GM23338 (cell line): ENCODE results near the gene ADGRL3. TPM values are rescaled to one million over a fixed set of nuclear protein-coding genes. Genes with fewer than 3 reads are reported as not detected.

Experiments used
- ATAC-seq: fragments of 200-7000 bp; cut with Tn5 transposase; 3 replicates; pipeline ENCODE4 v1.9.1; 2020
- DNase-seq: peaks from one replicate; pipeline ENCODE4 v3.0.0-alpha.2; 2015; ENCODE audit warnings: low spot score
- H2AFZ ChIP-seq: fragments of 200-600 bp; sonication (generic); 2 replicates; pipeline ENCODE4 v1.8.0; 2016; ENCODE audit warnings: antibody characterized with exemption, mild to moderate bottlenecking, moderate library complexity
- H3F3A ChIP-seq: fragments of 200-600 bp; sonication (generic); replicated peaks from 2 replicates; pipeline ENCODE4 v1.8.0; 2017; ENCODE audit warnings: antibody characterized with exemption, mixed run types, low read depth
- H3K27ac ChIP-seq: fragments of 200-600 bp; sonication (generic); 2 replicates; pipeline ENCODE4 v1.6.1; 2016; ENCODE audit warnings: low read depth
- H3K27me3 ChIP-seq: fragments of 200-600 bp; sonication (generic); 2 replicates; pipeline ENCODE4 v1.8.0; 2016; ENCODE audit warnings: mild to moderate bottlenecking, mixed run types, moderate library complexity; ENCODE audit not compliant: insufficient read depth
- H3K36me3 ChIP-seq: fragments of 200-600 bp; sonication (generic); 2 replicates; pipeline ENCODE4 v1.8.0; 2016; ENCODE audit warnings: mild to moderate bottlenecking; ENCODE audit not compliant: insufficient read depth
- H3K4me1 ChIP-seq: fragments of 200-600 bp; sonication (generic); 2 replicates; pipeline ENCODE4 v1.8.0; 2016; ENCODE audit warnings: mild to moderate bottlenecking, moderate library complexity; ENCODE audit not compliant: insufficient read depth
- H3K4me2 ChIP-seq: fragments of 200-600 bp; sonication (generic); 2 replicates; pipeline ENCODE4 v1.7.1; 2017; ENCODE audit warnings: mixed run types
- H3K4me3 ChIP-seq: fragments of 200-600 bp; sonication (generic); 2 replicates; pipeline ENCODE4 v1.6.1; 2016; ENCODE audit warnings: mixed run types
- H3K79me2 ChIP-seq: fragments of 200-600 bp; sonication (generic); replicated peaks from 2 replicates; pipeline ENCODE4 v1.8.0; 2017; ENCODE audit warnings: mild to moderate bottlenecking; ENCODE audit not compliant: insufficient read depth
- H3K9me2 ChIP-seq: fragments of 200-600 bp; sonication (generic); 2 replicates; pipeline ENCODE4 v1.8.0; 2017; ENCODE audit not compliant: insufficient read depth
- H4K20me1 ChIP-seq: fragments of 200-600 bp; sonication (generic); replicated peaks from 2 replicates; pipeline ENCODE4 v1.8.0; 2017; ENCODE audit warnings: mild to moderate bottlenecking; ENCODE audit not compliant: insufficient read depth
- H3K27ac Mint-ChIP-seq: 2 replicates; pipeline ENCODE4 v1.8.0; 2020; ENCODE audit warnings: inconsistent platforms, mild to moderate bottlenecking, moderate library complexity, mixed read lengths
- H3K27me3 Mint-ChIP-seq: 3 replicates; pipeline ENCODE4 v1.8.0; 2022; ENCODE audit warnings: low read depth, mild to moderate bottlenecking, moderate library complexity, mixed read lengths, inconsistent platforms; ENCODE audit not compliant: insufficient read depth, poor library complexity
- H3K36me3 Mint-ChIP-seq: 3 replicates; pipeline ENCODE4 v1.8.0; 2021; ENCODE audit warnings: low read depth, mild to moderate bottlenecking, inconsistent platforms, moderate library complexity, mixed read lengths
- H3K4me1 Mint-ChIP-seq: 3 replicates; pipeline ENCODE4 v1.8.0; 2020; ENCODE audit warnings: mild to moderate bottlenecking, inconsistent platforms, mixed read lengths
- H3K4me3 Mint-ChIP-seq: 3 replicates; pipeline ENCODE4 v1.8.0; 2021; ENCODE audit warnings: moderate library complexity, mild to moderate bottlenecking, inconsistent platforms, mixed read lengths
- H3K9me3 Mint-ChIP-seq: 3 replicates; pipeline ENCODE4 v1.8.0; 2020; ENCODE audit warnings: moderate library complexity, mild to moderate bottlenecking, inconsistent platforms, mixed read lengths
- CREB1 ChIP-seq: fragments of 250-450 bp; sonication (Bioruptor Pico); IDR thresholded peaks from 2 replicates; pipeline ENCODE4 v1.5.0; 2020; ENCODE audit warnings: low read depth, mild to moderate bottlenecking, moderate library complexity
- EZH2 ChIP-seq: fragments of 200-600 bp; sonication (generic); IDR thresholded peaks from one replicate; pipeline ENCODE4 v1.8.0; 2017; ENCODE audit warnings: antibody characterized with exemption, mild to moderate bottlenecking, low read depth; ENCODE audit not compliant: unreplicated experiment
- EZH2phosphoT487 ChIP-seq: fragments of 200-600 bp; sonication (generic); IDR thresholded peaks from one replicate; pipeline ENCODE4 v1.8.1; 2018; ENCODE audit warnings: antibody characterized with exemption; ENCODE audit not compliant: unreplicated experiment
- JUNB ChIP-seq: IDR thresholded peaks from one replicate; pipeline ENCODE4 v1.6.1; 2016; ENCODE audit warnings: antibody characterized with exemption; ENCODE audit not compliant: unreplicated experiment
- NANOG ChIP-seq: IDR thresholded peaks from 2 replicates; pipeline ENCODE4 v1.6.1; 2016; ENCODE audit warnings: antibody characterized with exemption, borderline replicate concordance
- POLR2AphosphoS5 ChIP-seq: IDR thresholded peaks from 2 replicates; pipeline ENCODE4 v1.6.1; 2016; ENCODE audit warnings: antibody characterized with exemption, low read depth
- REST ChIP-seq: IDR thresholded peaks from one replicate; pipeline ENCODE4 v1.6.1; 2018; ENCODE audit warnings: antibody characterized with exemption; ENCODE audit not compliant: unreplicated experiment
- STAT1 ChIP-seq: IDR thresholded peaks from one replicate; pipeline ENCODE4 v1.6.1; 2016; ENCODE audit warnings: antibody characterized with exemption; ENCODE audit not compliant: unreplicated experiment
- ZNF114 ChIP-seq: fragments of 250-450 bp; sonication (Bioruptor Pico); IDR thresholded peaks from 2 replicates; pipeline ENCODE4 v1.5.0; 2020; ENCODE audit warnings: mild to moderate bottlenecking, moderate library complexity
- ZNF331 ChIP-seq: fragments of 250-450 bp; sonication (Bioruptor Pico); IDR thresholded peaks from 2 replicates; pipeline ENCODE4 v1.5.0; 2020; ENCODE audit warnings: low read depth, mild to moderate bottlenecking, moderate library complexity
- polyA plus RNA-seq: library from polyadenylated mRNA; unstranded; fragments of >200 nt; fragmentation: Nextera tagmentation; extraction: Ambion mirVana; gene quantifications from 2 replicates; pipeline ENCODE4 v1.2.1, GENCODE V29; 2016
- total RNA-seq: library from RNA; depleted of rRNA; stranded (reverse); fragments of >200 nt; shearing (Covaris generic); gene quantifications from 2 replicates; pipeline ENCODE4 v1.2.3, GENCODE V29; 2014
- TF ChIP-seq, protein P1 (sequence below): IDR thresholded peaks from 2 replicates; pipeline ENCODE4 v1.6.1; 2016; ENCODE audit warnings: antibody characterized with exemption
- TF ChIP-seq, protein P2 (sequence below), 2 experiments: fragments of 200-600 bp in 1 of 2; sonication (generic) in 1 of 2; conservative IDR thresholded peaks; 2 replicates each; pipeline versions ENCODE4 v1.5.1 to v1.6.1; 2016 to 2017; ENCODE audit warnings: antibody characterized with exemption in 2 of 2, low read depth in 2 of 2, mild to moderate bottlenecking in 2 of 2, moderate library complexity in 1 of 2

ADGRL3 gene
- total and polyA plus RNA-seq, 2 experiments from 2014 or later, result 9.7 to 16.5 TPM

- Histone ChIP-seq H4K20me1 (no peaks in the 10 kb centered on the region), H3K27ac (no peak overlapping the region), H3K9me2 (no peaks in the 10 kb centered on the region), H3K4me1 (peaks cover 17% of the 10 kb centered on the region), H3K4me3 (no peak overlapping the region), H3K79me2 (no peaks in the 10 kb centered on the region), H3K36me3 (no peaks in the 10 kb centered on the region), H3K27me3 (peaks cover 10% of the 10 kb centered on the region), H3K4me2 (no peak overlapping the region), H3F3A (no peaks in the 10 kb centered on the region; the same call in 1 of the 2 replicates), H2AFZ (no peak overlapping the region)
- TF ChIP-seq NANOG (no peak), POLR2AphosphoS5 (no peak), CREB1 (CRISPR knock-in tag) (no peak), STAT1 (no peak), REST (no peak), EZH2phosphoT487 (no peak), EZH2 (no peak)
- TF ChIP-seq, protein P1, sequence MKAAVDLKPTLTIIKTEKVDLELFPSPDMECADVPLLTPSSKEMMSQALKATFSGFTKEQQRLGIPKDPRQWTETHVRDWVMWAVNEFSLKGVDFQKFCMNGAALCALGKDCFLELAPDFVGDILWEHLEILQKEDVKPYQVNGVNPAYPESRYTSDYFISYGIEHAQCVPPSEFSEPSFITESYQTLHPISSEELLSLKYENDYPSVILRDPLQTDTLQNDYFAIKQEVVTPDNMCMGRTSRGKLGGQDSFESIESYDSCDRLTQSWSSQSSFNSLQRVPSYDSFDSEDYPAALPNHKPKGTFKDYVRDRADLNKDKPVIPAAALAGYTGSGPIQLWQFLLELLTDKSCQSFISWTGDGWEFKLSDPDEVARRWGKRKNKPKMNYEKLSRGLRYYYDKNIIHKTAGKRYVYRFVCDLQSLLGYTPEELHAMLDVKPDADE, result no peak
- TF ChIP-seq, protein P2, sequence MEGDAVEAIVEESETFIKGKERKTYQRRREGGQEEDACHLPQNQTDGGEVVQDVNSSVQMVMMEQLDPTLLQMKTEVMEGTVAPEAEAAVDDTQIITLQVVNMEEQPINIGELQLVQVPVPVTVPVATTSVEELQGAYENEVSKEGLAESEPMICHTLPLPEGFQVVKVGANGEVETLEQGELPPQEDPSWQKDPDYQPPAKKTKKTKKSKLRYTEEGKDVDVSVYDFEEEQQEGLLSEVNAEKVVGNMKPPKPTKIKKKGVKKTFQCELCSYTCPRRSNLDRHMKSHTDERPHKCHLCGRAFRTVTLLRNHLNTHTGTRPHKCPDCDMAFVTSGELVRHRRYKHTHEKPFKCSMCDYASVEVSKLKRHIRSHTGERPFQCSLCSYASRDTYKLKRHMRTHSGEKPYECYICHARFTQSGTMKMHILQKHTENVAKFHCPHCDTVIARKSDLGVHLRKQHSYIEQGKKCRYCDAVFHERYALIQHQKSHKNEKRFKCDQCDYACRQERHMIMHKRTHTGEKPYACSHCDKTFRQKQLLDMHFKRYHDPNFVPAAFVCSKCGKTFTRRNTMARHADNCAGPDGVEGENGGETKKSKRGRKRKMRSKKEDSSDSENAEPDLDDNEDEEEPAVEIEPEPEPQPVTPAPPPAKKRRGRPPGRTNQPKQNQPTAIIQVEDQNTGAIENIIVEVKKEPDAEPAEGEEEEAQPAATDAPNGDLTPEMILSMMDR (conservative IDR thresholded peaks at IDR 0.05; ENCODE audit: low read depth in 2 of 2), result no peak
- DNase-seq, result no peak
- peaks cover 19% of the 10 kb centered on the region for H3K4me1 Mint-ChIP-seq
- no peaks in the 10 kb centered on the region for H3K9me3 Mint-ChIP-seq
- no peaks in the 10 kb centered on the region for H3K36me3 Mint-ChIP-seq
- H3K27me3 Mint-ChIP-seq, result peaks cover 11% of the 10 kb centered on the region
- no peak overlapping the region for H3K27ac Mint-ChIP-seq
- ATAC-seq, result no peak
- no peak overlapping the region for H3K4me3 Mint-ChIP-seq
These were observed 5.0 kb upstream of the ADGRL3 start for GRCh38 chr4:61195101-61195500.

GRCh38 chr4:61198686-61199085, 1.4 kb upstream of the ADGRL3 start:
- Mint-ChIP-seq H3K4me3 (peak overlapping the region; percentile 95), H3K36me3 (no peaks in the 10 kb centered on the region), H3K9me3 (no peaks in the 10 kb centered on the region), H3K4me1 (peaks cover 18% of the 10 kb centered on the region), H3K27ac (no peak overlapping the region), H3K27me3 (peaks cover 41% of the 10 kb centered on the region)
- H3K36me3 ChIP-seq, result no peaks in the 10 kb centered on the region
- H3K4me3 ChIP-seq, result no peak overlapping the region
- H2AFZ ChIP-seq, result no peak overlapping the region
- peaks cover 7% of the 10 kb centered on the region; the same call in 1 of the 2 replicates for H4K20me1 ChIP-seq
- H3K27ac ChIP-seq, result no peak overlapping the region
- H3K9me2 ChIP-seq, result no peaks in the 10 kb centered on the region
- peaks cover 40% of the 10 kb centered on the region for H3K27me3 ChIP-seq
- H3K4me2 ChIP-seq, result no peak overlapping the region
- DNase-seq (no peak), ATAC-seq (no peak)
- H3K79me2 ChIP-seq, result peaks cover 26% of the 10 kb centered on the region
- H3F3A ChIP-seq, result no peaks in the 10 kb centered on the region; the same call in 1 of the 2 replicates
- peaks cover 18% of the 10 kb centered on the region for H3K4me1 ChIP-seq
- TF ChIP-seq CREB1 (CRISPR knock-in tag), result no peak
- TF ChIP-seq EZH2phosphoT487, result no peak
- TF ChIP-seq REST, result no peak
- TF ChIP-seq, protein P1, result no peak
- TF ChIP-seq STAT1, result no peak
- no peak for TF ChIP-seq ZNF114 (CRISPR knock-in tag)
- no peak for TF ChIP-seq JUNB
- no peak for TF ChIP-seq EZH2
- TF ChIP-seq ZNF331 (CRISPR knock-in tag), result no peak
